Activated naive CD8-positive, alpha-beta T cell treated with anti-CD3 and anti-CD28 coated beads, Interleukin-2, amount 10 ng/mL, durations not matched to agents 7 days and 5 days (primary cell): Measurements from ENCODE around the gene NACC2. TPM values are rescaled to one million over a fixed set of nuclear protein-coding genes. Genes with fewer than 3 reads are reported as not detected.
"Not testable (repeated sequence)": the region's sequence is repeated elsewhere in the genome, so short reads cannot be mapped to it uniquely, and the experiment has no call there.

Experiments
- ATAC-seq: fragments of 150-1000 bp; cut with Tn5 transposase; one replicate; pipeline ENCODE4 v1.10.0; 2021; ENCODE audit warnings: low read depth, moderate library complexity
- POLR2A ChIA-PET: fragments of 350-600 bp; sonication (Branson Sonifier 250); formaldehyde crosslinking; loops from one replicate; lab custom pipeline; 2021; ENCODE audit warnings: antibody characterized with exemption; lab: Charles Lee
- DNase-seq: peaks from one replicate; pipeline ENCODE4 v3.0.0; 2021
- H3K27ac Mint-ChIP-seq: one replicate; pipeline ENCODE4 v1.8.0; 2022; ENCODE audit warnings: mild to moderate bottlenecking, mixed read lengths
- H3K27me3 Mint-ChIP-seq: one replicate; pipeline ENCODE4 v1.8.0; 2022; ENCODE audit warnings: mild to moderate bottlenecking, moderate library complexity, mixed read lengths
- H3K36me3 Mint-ChIP-seq: one replicate; pipeline ENCODE4 v1.8.0; 2021; ENCODE audit warnings: mild to moderate bottlenecking, mixed read lengths
- H3K4me1 Mint-ChIP-seq: one replicate; pipeline ENCODE4 v1.8.0; 2021; ENCODE audit warnings: mixed read lengths
- H3K4me3 Mint-ChIP-seq: one replicate; pipeline ENCODE4 v1.8.0; 2022; ENCODE audit warnings: mild to moderate bottlenecking, moderate library complexity, mixed read lengths
- H3K9me3 Mint-ChIP-seq: one replicate; pipeline ENCODE4 v1.8.0; 2021; ENCODE audit warnings: mixed read lengths
- total RNA-seq, 2 experiments: library from RNA; stranded (reverse); gene quantifications; one replicate each; pipeline ENCODE4 v1.2.3, GENCODE V29; 2021

The NACC2 gene
- total RNA-seq, 2 experiments from 2014 or later, result 10.5 to 11.2 TPM

- Mint-ChIP-seq H3K36me3 (peaks cover 29% of the 10 kb centered on the region), H3K9me3 (peaks cover 17% of the 10 kb centered on the region), H3K4me1 (no peaks in the 10 kb centered on the region), H3K4me3 (no peak overlapping the region), H3K27me3 (peaks cover 5% of the 10 kb centered on the region), H3K27ac (no peak overlapping the region)
- ATAC-seq, result no peak
- DNase-seq, result no peak
- POLR2A ChIA-PET, result no interaction called here
Observed at GRCh38 chr9:136036848-136037247, 58.2 kb downstream of the NACC2 start.

- Mint-ChIP-seq H3K4me3 (no peak overlapping the region), H3K27ac (no peak overlapping the region), H3K27me3 (peaks cover 5% of the 10 kb centered on the region), H3K4me1 (no peaks in the 10 kb centered on the region), H3K9me3 (peaks cover 17% of the 10 kb centered on the region), H3K36me3 (peaks cover 31% of the 10 kb centered on the region)
- ATAC-seq (no peak), DNase-seq (no peak)
- POLR2A ChIA-PET, result no interaction called here
Observed at GRCh38 chr9:136036050-136036449, 59.0 kb downstream of the NACC2 start.

DNA sequence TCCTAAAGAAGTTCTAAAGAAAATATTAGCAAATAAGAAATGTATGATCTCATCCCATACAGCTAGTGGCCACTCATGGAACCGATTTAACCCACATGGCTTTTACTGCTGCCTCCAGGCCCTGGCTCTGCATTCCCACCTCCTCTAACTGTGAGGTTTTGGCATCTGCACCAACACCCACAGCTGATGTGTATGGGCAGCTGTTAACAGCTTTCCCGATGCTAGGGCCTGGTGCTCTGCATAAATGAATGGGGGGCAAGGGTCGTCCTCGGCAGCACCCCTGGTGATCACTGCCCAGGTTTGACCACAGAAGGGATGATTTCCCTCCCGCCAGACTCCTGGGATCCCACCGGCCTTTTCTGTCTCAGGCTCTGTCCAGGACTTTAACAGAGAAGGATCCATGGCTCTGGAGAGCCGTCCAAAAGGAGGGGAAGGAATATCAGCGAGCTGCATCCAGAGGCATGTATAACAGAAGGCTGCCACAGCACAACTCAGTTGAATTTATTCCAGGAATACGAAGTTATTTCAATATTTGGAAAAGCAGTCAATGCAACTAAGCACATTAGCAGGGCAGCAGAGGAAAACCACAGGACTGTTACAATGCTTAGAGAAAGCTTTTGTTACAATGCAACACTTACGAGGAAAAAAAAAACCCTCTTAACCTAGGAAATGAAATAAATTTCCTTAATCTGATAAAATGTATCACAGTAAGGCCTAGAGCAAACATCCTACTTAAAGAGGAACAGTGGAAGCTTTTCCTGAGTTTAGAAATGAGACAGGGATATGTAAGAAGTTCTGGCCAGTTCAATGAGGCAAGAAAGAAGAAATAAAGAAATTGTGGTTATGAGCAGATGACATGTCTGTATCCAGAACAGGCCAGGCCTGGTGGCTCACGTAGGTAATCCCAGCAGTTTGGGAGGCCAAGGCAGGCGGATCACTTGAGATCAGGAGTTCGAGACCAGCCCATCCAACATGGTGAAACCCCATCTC is 63.1 kb downstream of the NACC2 start:
- DNase-seq (no peak), ATAC-seq (no peak)
- Mint-ChIP-seq H3K9me3 (peaks cover 3% of the 10 kb centered on the region), H3K4me3 (no peak overlapping the region), H3K4me1 (no peaks in the 10 kb centered on the region), H3K27me3 (peaks cover 5% of the 10 kb centered on the region), H3K36me3 (peaks cover 23% of the 10 kb centered on the region), H3K27ac (no peak overlapping the region)
- POLR2A ChIA-PET, result no interaction called here

GRCh38 chr9:136031094-136031493 is 64.0 kb downstream of the NACC2 start:
- Mint-ChIP-seq H3K36me3 (peaks cover 22% of the 10 kb centered on the region), H3K4me1 (no peaks in the 10 kb centered on the region), H3K9me3 (no peaks in the 10 kb centered on the region), H3K27me3 (peaks cover 5% of the 10 kb centered on the region), H3K4me3 (no peak overlapping the region), H3K27ac (no peak overlapping the region)
- DNase-seq, result no peak
- POLR2A ChIA-PET, result no interaction called here
- ATAC-seq, result no peak

GRCh38 chr9:136029556-136029955 is 65.5 kb downstream of the NACC2 start:
- Mint-ChIP-seq H3K9me3 (no peaks in the 10 kb centered on the region), H3K4me1 (no peaks in the 10 kb centered on the region), H3K4me3 (no peak overlapping the region), H3K36me3 (peaks cover 17% of the 10 kb centered on the region), H3K27ac (no peak overlapping the region), H3K27me3 (no peaks in the 10 kb centered on the region)
- DNase-seq, result no peak
- POLR2A ChIA-PET, result no interaction called here
- no peak for ATAC-seq

DNA sequence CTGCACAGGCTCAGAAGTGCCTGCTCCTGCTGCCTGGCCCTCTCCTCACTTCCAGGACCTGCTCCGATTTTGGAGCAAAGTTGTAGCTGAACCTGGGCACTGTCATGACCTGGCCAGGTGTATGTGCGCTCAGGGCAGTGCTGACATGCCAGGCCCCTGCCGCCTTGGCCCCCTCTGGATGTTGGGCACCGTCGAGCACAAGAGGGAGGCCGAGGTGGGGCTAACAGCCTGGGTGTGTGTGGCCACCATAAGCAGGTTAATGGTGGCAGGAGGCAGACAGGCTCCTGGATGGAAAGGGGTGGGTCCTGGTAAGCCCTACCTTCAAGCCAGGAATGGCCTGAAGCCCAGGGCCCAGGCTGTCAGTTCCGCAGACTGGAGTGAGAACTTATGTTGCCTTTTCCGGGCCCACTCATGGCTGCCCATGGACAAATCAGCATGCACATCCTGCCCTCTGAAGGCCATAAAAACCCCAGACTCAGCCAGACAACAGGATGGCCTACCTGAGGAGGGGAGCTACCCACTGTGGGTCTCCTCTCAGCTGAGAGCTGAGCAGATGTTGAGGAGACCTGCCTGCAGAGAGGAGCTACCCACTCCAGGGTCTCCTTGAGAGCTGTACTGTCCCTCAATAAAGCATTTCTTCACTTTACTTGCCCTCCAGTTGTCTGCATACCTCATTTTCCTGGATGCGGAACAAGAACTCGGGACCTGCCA is 66.2 kb downstream of the NACC2 start:
- Mint-ChIP-seq H3K36me3 (peaks cover 15% of the 10 kb centered on the region), H3K9me3 (no peaks in the 10 kb centered on the region), H3K27me3 (no peaks in the 10 kb centered on the region), H3K27ac (no peak overlapping the region), H3K4me1 (no peaks in the 10 kb centered on the region), H3K4me3 (no peak overlapping the region)
- ATAC-seq, result no peak
- DNase-seq, result no peak
- POLR2A ChIA-PET, result no interaction called here

GRCh38 chr9:136026943-136027289 is 68.2 kb downstream of the NACC2 start:
- H3K4me1 Mint-ChIP-seq, POLR2A ChIA-PET, H3K27me3 Mint-ChIP-seq, DNase-seq, H3K9me3 Mint-ChIP-seq, ATAC-seq, H3K27ac Mint-ChIP-seq, H3K4me3 Mint-ChIP-seq: not testable (repeated sequence)
- peaks cover 15% of the 10 kb centered on the region for H3K36me3 Mint-ChIP-seq

- no peaks in the 10 kb centered on the region for H3K4me1 Mint-ChIP-seq
- no peaks in the 10 kb centered on the region for H3K27me3 Mint-ChIP-seq
- no peak overlapping the region for H3K27ac Mint-ChIP-seq
- no peak overlapping the region for H3K4me3 Mint-ChIP-seq
- H3K9me3 Mint-ChIP-seq, result no peaks in the 10 kb centered on the region
- POLR2A ChIA-PET, result no interaction called here
- ATAC-seq (no peak), DNase-seq (no peak)
- peaks cover 13% of the 10 kb centered on the region for H3K36me3 Mint-ChIP-seq
Observed at GRCh38 chr9:136026266-136026942, 68.7 kb downstream of the NACC2 start.

GRCh38 chr9:136025481-136025880 is 69.6 kb downstream of the NACC2 start:
- POLR2A ChIA-PET, result no interaction called here
- H3K36me3 Mint-ChIP-seq, result peaks cover 9% of the 10 kb centered on the region
- H3K9me3 Mint-ChIP-seq, result no peaks in the 10 kb centered on the region
- no peak for DNase-seq
- no peaks in the 10 kb centered on the region for H3K27me3 Mint-ChIP-seq
- no peak overlapping the region for H3K4me3 Mint-ChIP-seq
- no peak for ATAC-seq
- H3K4me1 Mint-ChIP-seq, result no peaks in the 10 kb centered on the region
- no peak overlapping the region for H3K27ac Mint-ChIP-seq

DNA sequence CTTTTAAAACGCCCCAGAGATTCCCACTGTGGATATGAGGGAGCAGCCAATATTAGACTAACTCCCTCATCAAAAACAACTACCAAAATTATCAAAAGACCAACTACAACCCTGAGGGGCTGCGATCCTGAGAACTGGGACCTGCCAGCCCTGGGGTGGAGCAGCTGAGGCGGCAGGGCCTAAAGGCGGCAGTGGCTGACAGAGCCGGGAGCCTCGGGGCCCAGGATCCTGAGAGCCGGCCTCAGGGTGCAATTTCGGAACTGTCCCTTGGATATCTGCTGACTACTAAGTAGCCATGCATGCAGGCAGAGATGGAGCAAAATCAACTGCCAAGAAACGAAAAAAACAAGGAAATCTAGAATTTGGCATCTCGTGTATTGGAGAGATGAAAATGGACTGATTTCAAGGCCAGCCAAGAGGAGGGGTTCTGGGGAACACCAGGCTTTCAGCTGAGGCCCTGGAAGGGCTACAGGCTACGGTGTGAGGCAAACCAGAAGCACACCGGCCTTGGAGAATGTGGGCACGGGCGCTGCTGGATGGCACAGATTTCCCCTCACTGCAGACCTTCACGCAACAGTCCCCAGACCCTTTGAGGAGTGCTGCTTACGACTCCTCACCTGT is 70.3 kb downstream of the NACC2 start:
- ATAC-seq, result no peak
- no peak for DNase-seq
- H3K4me3 Mint-ChIP-seq, result no peak overlapping the region
- H3K4me1 Mint-ChIP-seq, result no peaks in the 10 kb centered on the region
- H3K27ac Mint-ChIP-seq, result no peak overlapping the region
- H3K36me3 Mint-ChIP-seq, result peaks cover 9% of the 10 kb centered on the region
- no peaks in the 10 kb centered on the region for H3K27me3 Mint-ChIP-seq
- H3K9me3 Mint-ChIP-seq, result no peaks in the 10 kb centered on the region
- POLR2A ChIA-PET, result no interaction called here

GRCh38 chr9:136024286-136024685 is 70.8 kb downstream of the NACC2 start:
- Mint-ChIP-seq H3K9me3 (no peaks in the 10 kb centered on the region), H3K27me3 (no peaks in the 10 kb centered on the region), H3K36me3 (peaks cover 8% of the 10 kb centered on the region), H3K4me1 (no peaks in the 10 kb centered on the region), H3K4me3 (no peak overlapping the region), H3K27ac (no peak overlapping the region)
- no peak for DNase-seq
- POLR2A ChIA-PET, result no interaction called here
- no peak for ATAC-seq

DNA sequence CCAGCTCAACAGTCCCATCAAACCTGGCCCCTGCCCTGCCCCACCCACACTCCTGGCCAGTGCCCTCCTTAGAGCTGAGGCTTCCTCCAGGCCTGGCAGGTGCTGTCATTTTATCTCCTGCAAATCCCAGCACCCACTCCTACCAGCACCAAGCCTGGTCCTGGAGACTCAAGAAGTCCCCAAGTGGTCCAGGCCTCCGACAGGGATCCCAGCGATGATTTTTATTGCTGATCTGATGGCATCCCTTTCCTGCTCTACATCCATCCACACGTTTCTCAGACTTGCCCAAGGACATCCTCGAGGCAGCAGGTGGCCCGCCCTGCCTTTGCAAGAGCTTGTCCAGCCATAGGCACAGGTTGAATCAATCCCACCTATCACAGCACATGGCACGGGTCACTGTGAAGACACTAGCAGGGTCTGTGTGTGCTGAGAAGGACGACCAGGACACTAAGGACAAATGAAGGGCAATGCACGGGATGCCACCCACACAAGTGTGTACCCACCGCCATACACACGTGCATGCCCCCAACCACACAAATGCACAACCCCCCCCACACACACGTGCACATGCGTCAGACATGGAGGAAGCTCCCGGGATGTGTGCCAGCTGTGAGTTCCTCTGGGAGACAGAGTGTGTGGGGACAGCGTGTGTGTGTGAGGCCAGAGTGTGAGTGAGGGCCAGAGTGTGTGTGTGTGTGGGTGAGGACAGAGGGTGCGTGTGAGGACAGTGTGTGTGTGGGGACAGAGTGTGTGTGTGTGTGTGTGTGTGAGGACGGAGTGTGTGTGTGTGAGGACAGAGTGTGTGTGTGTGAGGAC is 71.5 kb downstream of the NACC2 start:
- Mint-ChIP-seq H3K27ac (no peak overlapping the region), H3K9me3 (no peaks in the 10 kb centered on the region), H3K36me3 (peaks cover 4% of the 10 kb centered on the region), H3K4me1 (no peaks in the 10 kb centered on the region), H3K27me3 (no peaks in the 10 kb centered on the region), H3K4me3 (no peak overlapping the region)
- ATAC-seq, result no peak
- POLR2A ChIA-PET, result no interaction called here
- DNase-seq, result no peak
